Neural progenitor cell (in vitro differentiated cells): ENCODE data around the gene CBL. TPM values are rescaled to one million over a fixed set of nuclear protein-coding genes. Genes with fewer than 3 reads are reported as not detected.

ENCODE experiments used
- DNase-seq: peaks from one replicate; pipeline ENCODE4 v3.0.0-alpha.2; 2016; ENCODE audit warnings: low spot score
- H2AFZ ChIP-seq: fragments of 200-600 bp; sonication (generic); replicated peaks from 2 replicates; pipeline ENCODE4 v1.6.1; 2016; ENCODE audit warnings: antibody characterized with exemption
- H3F3A ChIP-seq: fragments of 200-600 bp; sonication (generic); 2 replicates; pipeline ENCODE4 v1.6.1; 2016; ENCODE audit warnings: antibody characterized with exemption, low read depth
- H3K27ac ChIP-seq: fragments of 200-600 bp; sonication (generic); 2 replicates; pipeline ENCODE4 v1.5.1; 2016; ENCODE audit warnings: mild to moderate bottlenecking
- H3K27me3 ChIP-seq: fragments of 200-600 bp; sonication (generic); 2 replicates; pipeline ENCODE4 v1.6.1; 2016; ENCODE audit warnings: mild to moderate bottlenecking, moderate library complexity
- H3K36me3 ChIP-seq: fragments of 200-600 bp; sonication (generic); 2 replicates; pipeline ENCODE4 v1.5.1; 2016
- H3K4me1 ChIP-seq: fragments of 200-600 bp; sonication (generic); 2 replicates; pipeline ENCODE4 v1.6.1; 2016; ENCODE audit warnings: mixed run types
- H3K4me2 ChIP-seq: fragments of 200-600 bp; sonication (generic); 2 replicates; pipeline ENCODE4 v1.6.1; 2016
- H3K4me3 ChIP-seq: fragments of 200-600 bp; sonication (generic); 2 replicates; pipeline ENCODE4 v1.5.1; 2016
- H3K79me2 ChIP-seq: fragments of 200-600 bp; sonication (generic); 2 replicates; pipeline ENCODE4 v1.6.1; 2016; ENCODE audit warnings: low read depth
- H3K9ac ChIP-seq: fragments of 200-600 bp; sonication (generic); 2 replicates; pipeline ENCODE4 v1.6.1; 2016
- H3K9me3 ChIP-seq: fragments of 200-600 bp; sonication (generic); 2 replicates; pipeline ENCODE4 v1.5.1; 2016; ENCODE audit warnings: low read depth
- H4K20me1 ChIP-seq: fragments of 200-600 bp; sonication (generic); 2 replicates; pipeline ENCODE4 v1.6.1; 2016; ENCODE audit warnings: low read depth
- H3K27ac Mint-ChIP-seq: 3 replicates; pipeline ENCODE4 v1.8.0; 2021; ENCODE audit warnings: mixed read lengths
- H3K27me3 Mint-ChIP-seq: 2 replicates; pipeline ENCODE4 v1.8.0; 2022; ENCODE audit warnings: low read depth, mild to moderate bottlenecking, inconsistent platforms, moderate library complexity, mixed read lengths; ENCODE audit not compliant: insufficient read depth
- H3K36me3 Mint-ChIP-seq: 3 replicates; pipeline ENCODE4 v1.8.0; 2021; ENCODE audit warnings: mixed read lengths
- H3K4me1 Mint-ChIP-seq: 3 replicates; pipeline ENCODE4 v1.8.0; 2021; ENCODE audit warnings: mixed read lengths
- H3K4me3 Mint-ChIP-seq: 3 replicates; pipeline ENCODE4 v1.8.0; 2021; ENCODE audit warnings: mild to moderate bottlenecking, moderate library complexity, mixed read lengths
- H3K9me3 Mint-ChIP-seq: 3 replicates; pipeline ENCODE4 v1.8.0; 2020; ENCODE audit warnings: mixed read lengths
- EZH2 ChIP-seq: fragments of 200-600 bp; sonication (generic); IDR thresholded peaks from 2 replicates; pipeline ENCODE4 v1.6.1; 2017; ENCODE audit warnings: antibody characterized with exemption, mild to moderate bottlenecking, moderate library complexity
- EZH2phosphoT487 ChIP-seq: fragments of 200-600 bp; sonication (generic); IDR thresholded peaks from 2 replicates; pipeline ENCODE4 v1.6.1; 2017; ENCODE audit warnings: antibody characterized with exemption
- total RNA-seq: library from RNA; depleted of rRNA; stranded (reverse); fragments of >200 nt; gene quantifications from 2 replicates; pipeline ENCODE4 v1.2.3, GENCODE V29; 2015; ENCODE audit warnings: low replicate concordance
- TF ChIP-seq, protein P1 (sequence below): fragments of 200-600 bp; sonication (generic); IDR thresholded peaks from 2 replicates; pipeline ENCODE4 v1.5.1; 2017; ENCODE audit warnings: antibody characterized with exemption, mild to moderate bottlenecking

The CBL gene
- total RNA-seq, 1 donor from 2014 or later = 20.7 TPM

DNA sequence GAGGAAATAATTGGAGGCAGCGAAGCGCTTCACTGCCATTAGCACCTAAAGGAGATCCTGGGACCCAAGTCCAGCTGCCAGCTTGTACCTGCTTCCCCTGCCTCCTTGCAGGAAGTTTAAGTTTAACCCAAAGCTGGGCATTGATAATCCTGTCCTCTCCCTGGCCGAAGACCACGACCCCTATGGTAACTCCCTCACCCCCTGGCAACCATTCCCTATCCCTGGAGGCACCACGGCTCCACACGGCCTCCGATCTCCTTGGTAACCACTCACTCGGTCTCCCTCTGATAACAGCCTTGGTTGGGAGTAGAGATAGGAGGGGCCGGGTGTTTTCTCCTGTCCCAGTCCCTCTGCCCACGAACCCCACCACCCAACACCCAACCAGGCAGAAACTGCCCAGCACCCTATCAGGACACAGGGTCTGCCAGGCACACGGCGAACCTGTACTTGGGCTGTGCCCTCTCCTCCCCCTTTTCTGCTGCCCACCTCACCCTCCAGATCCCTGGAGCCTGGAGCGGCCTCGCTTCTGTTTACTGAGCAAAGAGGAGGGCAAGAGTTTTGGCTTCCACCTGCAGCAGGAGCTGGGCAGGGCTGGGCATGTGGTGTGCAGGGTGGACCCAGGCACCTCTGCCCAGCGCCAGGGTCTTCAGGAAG, 20.0 kb upstream of the CBL start:
- Histone ChIP-seq H3K36me3 (no peaks in the 10 kb centered on the region), H3K9me3 (no peaks in the 10 kb centered on the region), H3K27ac (no peak overlapping the region), H2AFZ (no peak overlapping the region), H3K4me1 (no peaks in the 10 kb centered on the region), H4K20me1 (no peaks in the 10 kb centered on the region), H3K27me3 (no peaks in the 10 kb centered on the region), H3K9ac (no peak overlapping the region), H3F3A (no peaks in the 10 kb centered on the region), H3K4me3 (no peak overlapping the region), H3K4me2 (no peak overlapping the region), H3K79me2 (no peaks in the 10 kb centered on the region)
- peaks cover 12% of the 10 kb centered on the region for H3K4me1 Mint-ChIP-seq
- H3K9me3 Mint-ChIP-seq = no peaks in the 10 kb centered on the region
- DNase-seq = no peak
- H3K27me3 Mint-ChIP-seq = peaks cover 10% of the 10 kb centered on the region
- H3K4me3 Mint-ChIP-seq = no peak overlapping the region
- peak overlapping the region; percentile 32 for H3K27ac Mint-ChIP-seq
- TF ChIP-seq EZH2phosphoT487 = no peak
- TF ChIP-seq, protein P1, sequence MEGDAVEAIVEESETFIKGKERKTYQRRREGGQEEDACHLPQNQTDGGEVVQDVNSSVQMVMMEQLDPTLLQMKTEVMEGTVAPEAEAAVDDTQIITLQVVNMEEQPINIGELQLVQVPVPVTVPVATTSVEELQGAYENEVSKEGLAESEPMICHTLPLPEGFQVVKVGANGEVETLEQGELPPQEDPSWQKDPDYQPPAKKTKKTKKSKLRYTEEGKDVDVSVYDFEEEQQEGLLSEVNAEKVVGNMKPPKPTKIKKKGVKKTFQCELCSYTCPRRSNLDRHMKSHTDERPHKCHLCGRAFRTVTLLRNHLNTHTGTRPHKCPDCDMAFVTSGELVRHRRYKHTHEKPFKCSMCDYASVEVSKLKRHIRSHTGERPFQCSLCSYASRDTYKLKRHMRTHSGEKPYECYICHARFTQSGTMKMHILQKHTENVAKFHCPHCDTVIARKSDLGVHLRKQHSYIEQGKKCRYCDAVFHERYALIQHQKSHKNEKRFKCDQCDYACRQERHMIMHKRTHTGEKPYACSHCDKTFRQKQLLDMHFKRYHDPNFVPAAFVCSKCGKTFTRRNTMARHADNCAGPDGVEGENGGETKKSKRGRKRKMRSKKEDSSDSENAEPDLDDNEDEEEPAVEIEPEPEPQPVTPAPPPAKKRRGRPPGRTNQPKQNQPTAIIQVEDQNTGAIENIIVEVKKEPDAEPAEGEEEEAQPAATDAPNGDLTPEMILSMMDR = no peak
- no peaks in the 10 kb centered on the region for H3K36me3 Mint-ChIP-seq

DNA sequence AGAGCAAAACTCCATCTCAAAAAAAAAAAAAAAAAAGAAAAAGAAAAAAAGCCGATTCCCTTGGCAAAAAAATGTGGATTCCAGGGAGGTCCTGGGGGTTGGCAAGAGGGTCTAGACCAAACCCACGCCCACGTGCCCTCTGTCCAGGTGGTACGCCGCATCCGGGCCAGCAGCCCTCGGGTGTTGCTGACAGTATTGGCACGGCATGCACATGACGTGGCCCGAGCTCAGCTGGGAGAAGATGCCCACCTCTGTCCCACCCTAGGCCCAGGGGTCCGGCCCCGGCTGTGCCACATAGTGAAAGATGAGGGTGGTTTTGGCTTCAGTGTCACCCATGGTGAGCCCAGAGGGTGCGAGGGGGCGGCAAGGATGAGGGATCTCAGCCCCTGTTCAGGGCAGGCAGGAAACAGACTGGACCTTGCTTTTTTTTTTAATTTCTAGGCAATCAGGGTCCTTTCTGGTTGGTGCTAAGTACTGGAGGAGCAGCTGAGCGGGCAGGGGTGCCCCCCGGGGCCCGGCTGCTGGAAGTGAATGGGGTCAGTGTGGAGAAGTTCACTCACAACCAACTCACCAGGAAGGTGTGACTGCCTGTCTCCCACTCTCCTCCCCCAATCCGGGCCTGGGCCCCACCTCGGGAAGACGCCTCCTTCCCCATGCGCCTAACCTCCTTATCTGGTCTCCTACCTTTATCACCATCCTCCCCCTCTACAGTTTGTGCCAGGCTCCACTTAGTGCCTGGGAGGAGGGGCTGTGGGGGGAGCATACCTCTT, 18.8 kb upstream of the CBL start:
- no peak overlapping the region for H3K9ac ChIP-seq
- Mint-ChIP-seq H3K4me3 (no peak overlapping the region), H3K27ac (no peak overlapping the region), H3K9me3 (no peaks in the 10 kb centered on the region), H3K36me3 (no peaks in the 10 kb centered on the region), H3K4me1 (peaks cover 12% of the 10 kb centered on the region), H3K27me3 (peaks cover 11% of the 10 kb centered on the region)
- no peak for TF ChIP-seq EZH2phosphoT487
- TF ChIP-seq, protein P1 = no peak
- no peak for TF ChIP-seq EZH2
- H2AFZ ChIP-seq = no peak overlapping the region
- H3K4me2 ChIP-seq = no peak overlapping the region
- no peak overlapping the region for H3K4me3 ChIP-seq
- no peaks in the 10 kb centered on the region for H4K20me1 ChIP-seq
- H3K4me1 ChIP-seq = no peaks in the 10 kb centered on the region
- H3K9me3 ChIP-seq = no peaks in the 10 kb centered on the region
- no peaks in the 10 kb centered on the region for H3K27me3 ChIP-seq
- no peak overlapping the region for H3K27ac ChIP-seq
- no peaks in the 10 kb centered on the region for H3K36me3 ChIP-seq
- no peaks in the 10 kb centered on the region for H3F3A ChIP-seq
- no peak for DNase-seq
- H3K79me2 ChIP-seq = no peaks in the 10 kb centered on the region

DNA sequence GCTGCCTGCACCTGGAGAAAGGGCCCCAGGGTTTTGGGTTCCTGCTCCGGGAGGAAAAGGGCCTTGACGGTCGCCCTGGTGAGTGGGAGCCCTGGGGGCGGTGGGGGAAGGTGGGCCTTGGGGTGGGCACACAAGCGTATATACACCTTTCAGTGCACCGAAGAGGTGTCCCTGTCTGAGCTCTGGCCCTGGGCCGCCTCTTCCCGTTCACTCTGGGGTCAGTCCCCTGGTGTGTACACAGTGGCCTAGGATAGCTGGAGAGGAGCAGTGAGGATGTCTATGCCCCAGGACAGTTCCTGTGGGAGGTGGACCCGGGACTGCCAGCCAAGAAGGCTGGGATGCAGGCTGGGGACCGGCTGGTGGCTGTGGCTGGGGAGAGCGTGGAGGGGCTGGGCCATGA, 18.1 kb upstream of the CBL start:
- no peak overlapping the region for H3K4me3 Mint-ChIP-seq
- H3K27me3 Mint-ChIP-seq = peaks cover 12% of the 10 kb centered on the region
- no peaks in the 10 kb centered on the region for H3K36me3 Mint-ChIP-seq
- no peaks in the 10 kb centered on the region for H3K4me1 ChIP-seq
- H3K9me3 ChIP-seq = no peaks in the 10 kb centered on the region
- peaks cover 12% of the 10 kb centered on the region for H3K4me1 Mint-ChIP-seq
- no peak overlapping the region for H3K27ac Mint-ChIP-seq
- no peak overlapping the region for H3K4me3 ChIP-seq
- no peak overlapping the region for H3K9ac ChIP-seq
- no peak overlapping the region for H3K4me2 ChIP-seq
- H4K20me1 ChIP-seq = no peaks in the 10 kb centered on the region
- H3K27me3 ChIP-seq = no peaks in the 10 kb centered on the region
- H3K36me3 ChIP-seq = no peaks in the 10 kb centered on the region
- DNase-seq = no peak
- H3F3A ChIP-seq = no peaks in the 10 kb centered on the region
- no peak for TF ChIP-seq EZH2phosphoT487
- no peak for TF ChIP-seq EZH2
- TF ChIP-seq, protein P1 = no peak
- H3K9me3 Mint-ChIP-seq = no peaks in the 10 kb centered on the region
- H3K79me2 ChIP-seq = no peaks in the 10 kb centered on the region
- no peak overlapping the region for H2AFZ ChIP-seq
- no peak overlapping the region for H3K27ac ChIP-seq
